Choroid plexus epithelial cell (primary cell): ENCODE measurements around the gene KCTD12.
"Not testable (repeated sequence)": the region's sequence is repeated elsewhere in the genome, so short reads cannot be mapped to it uniquely, and the experiment has no call there.

Experiments
- DNase-seq: peaks from one replicate; pipeline ENCODE4 v3.0.0-alpha.2; 2010; ENCODE audit warnings: low read depth
- H3K4me3 ChIP-seq: 2 replicates; pipeline ENCODE4 v1.5.1; 2011; ENCODE audit warnings: low read depth, mild to moderate bottlenecking, control low read depth, low read length, moderate library complexity
- TF ChIP-seq, protein P1 (sequence below): conservative IDR thresholded peaks from 2 replicates; pipeline ENCODE4 v1.5.1; 2011; ENCODE audit warnings: low read depth, mild to moderate bottlenecking, control low read depth, inconsistent platforms, low read length, moderate library complexity

The KCTD12 gene

DNA sequence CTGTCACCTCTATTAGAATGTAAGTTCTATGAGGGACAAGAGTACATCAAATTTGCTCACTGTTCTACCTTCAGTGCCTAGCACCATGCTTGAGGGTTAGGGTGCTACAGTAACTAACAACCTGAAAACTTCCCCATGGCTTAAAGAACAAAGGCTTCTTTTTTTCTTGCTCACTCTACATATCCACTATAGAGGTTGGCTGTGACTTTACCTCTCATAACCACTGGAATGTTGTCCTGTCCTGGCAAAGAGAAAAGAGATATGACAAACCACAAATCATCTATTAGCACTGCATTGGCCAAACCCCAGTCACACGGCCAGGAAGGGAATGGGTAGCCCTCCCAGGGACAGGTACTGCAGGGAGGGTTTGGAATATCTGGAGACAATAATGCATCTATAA, 38.9 kb upstream of the KCTD12 start:
- no peak overlapping the region for H3K4me3 ChIP-seq
- TF ChIP-seq, protein P1, sequence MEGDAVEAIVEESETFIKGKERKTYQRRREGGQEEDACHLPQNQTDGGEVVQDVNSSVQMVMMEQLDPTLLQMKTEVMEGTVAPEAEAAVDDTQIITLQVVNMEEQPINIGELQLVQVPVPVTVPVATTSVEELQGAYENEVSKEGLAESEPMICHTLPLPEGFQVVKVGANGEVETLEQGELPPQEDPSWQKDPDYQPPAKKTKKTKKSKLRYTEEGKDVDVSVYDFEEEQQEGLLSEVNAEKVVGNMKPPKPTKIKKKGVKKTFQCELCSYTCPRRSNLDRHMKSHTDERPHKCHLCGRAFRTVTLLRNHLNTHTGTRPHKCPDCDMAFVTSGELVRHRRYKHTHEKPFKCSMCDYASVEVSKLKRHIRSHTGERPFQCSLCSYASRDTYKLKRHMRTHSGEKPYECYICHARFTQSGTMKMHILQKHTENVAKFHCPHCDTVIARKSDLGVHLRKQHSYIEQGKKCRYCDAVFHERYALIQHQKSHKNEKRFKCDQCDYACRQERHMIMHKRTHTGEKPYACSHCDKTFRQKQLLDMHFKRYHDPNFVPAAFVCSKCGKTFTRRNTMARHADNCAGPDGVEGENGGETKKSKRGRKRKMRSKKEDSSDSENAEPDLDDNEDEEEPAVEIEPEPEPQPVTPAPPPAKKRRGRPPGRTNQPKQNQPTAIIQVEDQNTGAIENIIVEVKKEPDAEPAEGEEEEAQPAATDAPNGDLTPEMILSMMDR: no peak
- no peak for DNase-seq

DNA sequence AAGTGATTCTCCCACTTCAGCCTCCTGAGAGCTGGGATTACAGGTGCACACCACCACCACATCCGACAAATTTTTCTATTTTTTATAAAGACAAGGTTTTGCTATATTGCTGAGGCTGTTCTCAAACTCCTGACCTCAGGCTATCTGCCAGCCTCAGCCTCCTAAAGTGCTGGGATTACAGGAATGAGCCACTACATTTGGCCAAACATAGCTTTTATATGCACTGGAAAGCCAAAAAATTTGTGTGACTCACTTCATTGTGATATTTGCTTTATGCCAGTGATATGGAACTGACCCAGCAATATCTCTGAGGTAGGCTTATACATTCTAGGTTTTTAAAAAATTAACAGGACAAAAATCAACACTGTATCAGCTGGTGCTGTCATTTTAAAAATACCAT, 35.3 kb upstream of the KCTD12 start:
- no peak overlapping the region for H3K4me3 ChIP-seq
- TF ChIP-seq, protein P1: no peak
- DNase-seq: no peak

DNA sequence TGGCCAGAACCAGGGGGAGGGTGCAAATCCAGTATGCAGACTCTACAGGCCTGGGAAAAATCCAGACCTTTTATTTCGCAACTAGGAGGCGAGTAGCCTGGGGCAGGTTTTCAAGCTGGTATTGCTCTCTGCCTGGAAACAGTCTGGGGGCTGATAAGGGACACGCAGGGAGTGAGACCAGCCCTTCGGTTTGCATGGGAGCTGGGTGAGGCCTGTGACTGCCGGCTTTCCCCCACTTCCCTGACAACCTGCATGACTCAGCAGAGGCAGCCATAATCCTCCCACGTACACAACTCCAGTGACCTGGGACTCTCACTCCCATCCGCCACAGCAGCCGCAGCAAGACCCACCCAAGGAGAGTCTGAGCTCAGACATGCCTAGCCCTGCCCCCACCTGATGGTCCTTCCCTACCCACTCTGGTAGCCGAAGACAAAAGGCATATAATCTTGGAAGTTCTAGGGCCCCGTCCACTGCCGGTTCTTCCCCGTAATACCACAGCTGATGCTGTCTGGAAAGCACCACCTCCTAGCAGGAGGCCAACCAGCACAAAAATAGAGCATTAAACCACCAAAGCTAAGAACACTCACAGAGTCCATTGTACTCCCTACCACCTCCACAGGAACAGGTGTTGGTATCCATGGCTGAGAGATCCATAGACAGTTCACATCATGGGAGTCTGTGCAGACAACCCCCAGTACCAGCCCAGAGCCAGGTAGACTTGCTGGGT, 31.7 kb upstream of the KCTD12 start:
- not testable (repeated sequence) for H3K4me3 ChIP-seq
- peak; percentile 35 for DNase-seq

DNA sequence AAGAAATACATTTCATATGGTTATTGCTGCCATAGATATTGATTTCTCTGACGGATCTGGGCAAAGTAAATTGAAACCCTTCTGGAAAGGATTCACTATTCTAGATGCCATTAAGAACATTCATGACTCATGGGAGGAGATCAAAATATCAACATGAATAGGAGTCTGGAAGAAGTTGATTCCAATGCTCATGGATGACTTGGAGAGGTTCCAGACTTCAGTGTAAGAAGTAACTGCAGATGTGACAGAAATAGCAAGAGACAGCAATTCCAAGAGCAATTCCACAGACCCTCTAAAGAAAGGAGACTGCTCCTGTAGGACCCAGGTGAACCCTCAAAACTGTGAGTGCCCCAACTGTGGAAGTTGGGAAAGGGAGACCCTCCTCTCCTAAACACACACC, 30.9 kb upstream of the KCTD12 start:
- TF ChIP-seq, protein P1: no peak
- peak; percentile 23 for DNase-seq
- no peak overlapping the region for H3K4me3 ChIP-seq

DNA sequence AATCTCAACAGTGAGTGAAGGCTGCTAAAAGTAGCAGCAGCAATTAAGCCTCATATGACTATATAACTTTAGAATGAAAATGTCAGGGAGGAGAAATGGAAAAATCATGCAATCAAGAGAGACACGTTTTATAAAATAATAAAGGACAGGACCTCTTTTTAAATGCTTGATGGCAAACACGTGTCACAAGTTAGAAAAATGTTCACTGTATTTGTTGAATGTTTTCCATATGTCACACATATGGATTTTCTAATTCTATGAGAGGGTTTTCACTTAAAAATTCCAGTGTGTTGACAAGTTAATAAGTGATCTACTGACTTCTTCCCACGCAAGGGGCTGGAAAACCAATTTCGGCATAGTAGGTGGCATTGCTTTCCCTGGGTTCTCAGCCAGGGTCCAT, 27.7 kb upstream of the KCTD12 start:
- DNase-seq: no peak
- no peak overlapping the region for H3K4me3 ChIP-seq
- TF ChIP-seq, protein P1: no peak

DNA sequence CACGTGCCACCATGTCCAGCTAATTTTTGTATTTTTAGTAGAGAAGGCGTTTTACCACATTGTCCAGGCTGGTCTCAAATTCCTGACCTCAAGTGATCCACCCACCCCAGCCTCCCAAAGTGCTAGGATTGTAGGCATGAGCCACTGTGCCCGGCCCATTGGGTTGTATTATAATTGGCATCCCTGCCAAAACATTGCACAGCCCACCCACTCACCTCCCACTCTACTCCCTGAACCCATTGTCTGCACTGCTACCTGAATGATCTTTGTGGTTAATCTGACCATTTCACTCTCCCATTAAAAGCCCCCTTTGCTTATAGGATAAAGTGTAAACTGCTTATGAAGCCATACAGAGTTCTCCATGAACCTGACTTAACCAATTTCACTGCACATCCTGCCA, 26.3 kb upstream of the KCTD12 start:
- no peak for DNase-seq
- no peak overlapping the region for H3K4me3 ChIP-seq
- TF ChIP-seq, protein P1: no peak

DNA sequence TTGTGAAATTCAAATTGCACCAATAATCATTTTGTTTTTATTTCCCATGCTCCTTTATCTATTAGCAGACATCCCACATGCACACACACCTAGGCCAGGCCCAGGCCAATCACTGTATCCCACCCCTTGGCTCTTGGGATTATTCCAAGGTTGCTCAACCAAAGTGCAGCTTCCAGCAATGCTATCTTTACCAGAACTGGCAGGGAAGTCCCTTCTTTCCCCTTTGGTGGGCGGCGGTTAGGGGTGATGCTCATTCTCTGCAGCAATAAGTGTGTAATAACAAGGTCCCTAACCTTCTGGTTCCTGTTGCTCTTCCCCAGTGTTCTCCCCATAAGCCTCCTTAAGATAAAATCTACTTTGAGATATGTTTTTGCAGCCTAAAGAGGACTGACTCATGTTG, 18.3 kb upstream of the KCTD12 start:
- TF ChIP-seq, protein P1: no peak
- DNase-seq: peak; percentile 41
- H3K4me3 ChIP-seq: no peak overlapping the region
